ENCODE data around the gene PPFIA1.
"Not testable (repeated sequence)": the region's sequence is repeated elsewhere in the genome, so short reads cannot be mapped to it uniquely, and the experiment has no call there.

The PPFIA1 gene

DNA sequence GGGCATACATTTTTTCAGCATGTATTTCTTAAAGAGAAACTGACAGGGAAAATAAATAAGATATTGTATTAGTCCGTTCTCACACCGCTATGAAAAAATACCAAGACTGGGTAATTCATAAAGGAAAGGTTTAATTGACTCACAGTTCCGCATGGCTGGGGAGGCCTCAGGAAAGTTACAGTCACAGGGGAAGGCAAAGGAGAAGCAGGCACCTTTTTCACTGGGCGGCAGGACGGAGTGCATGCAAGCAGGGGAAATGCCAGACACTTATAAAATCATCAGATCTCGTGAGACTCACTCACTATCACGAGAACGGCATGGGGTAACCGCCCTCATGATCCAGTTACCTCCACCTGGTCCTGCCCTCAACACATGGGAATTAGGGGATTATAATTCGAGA is 44.2 kb downstream of the PPFIA1 start:
- no peak for TF ChIP-seq GATA1 (IDR thresholded peaks at IDR 0.05; ENCODE audit: low read depth, low read length)
- peak; percentile 28 for TF ChIP-seq POLR2A (IDR thresholded peaks at IDR 0.05; ENCODE audit: low read length)
- peak; percentile 24 to 37 for DNase-seq

- no peak for TF ChIP-seq POLR2A (IDR thresholded peaks at IDR 0.05; ENCODE audit: low read length)
- no peak for DNase-seq
Observed at GRCh38 chr11:70315716-70316115, 45.2 kb downstream of the PPFIA1 start.

GRCh38 chr11:70317581-70318305 is 47.3 kb downstream of the PPFIA1 start:
- TF ChIP-seq GATA1 (IDR thresholded peaks at IDR 0.05; ENCODE audit: low read depth, low read length) (no peak), POLR2A (IDR thresholded peaks at IDR 0.05; ENCODE audit: low read length) (no peak)
- no peak for DNase-seq

GRCh38 chr11:70319396-70320076 is 49.0 kb downstream of the PPFIA1 start:
- peak; percentile 58 to 76 for DNase-seq
- TF ChIP-seq GATA1 (IDR thresholded peaks at IDR 0.05; ENCODE audit: low read depth, low read length) (no peak), POLR2A (IDR thresholded peaks at IDR 0.05; ENCODE audit: low read length) (no peak)

- no peak for DNase-seq
Observed at GRCh38 chr11:70322666-70323065, 52.2 kb downstream of the PPFIA1 start.

DNA sequence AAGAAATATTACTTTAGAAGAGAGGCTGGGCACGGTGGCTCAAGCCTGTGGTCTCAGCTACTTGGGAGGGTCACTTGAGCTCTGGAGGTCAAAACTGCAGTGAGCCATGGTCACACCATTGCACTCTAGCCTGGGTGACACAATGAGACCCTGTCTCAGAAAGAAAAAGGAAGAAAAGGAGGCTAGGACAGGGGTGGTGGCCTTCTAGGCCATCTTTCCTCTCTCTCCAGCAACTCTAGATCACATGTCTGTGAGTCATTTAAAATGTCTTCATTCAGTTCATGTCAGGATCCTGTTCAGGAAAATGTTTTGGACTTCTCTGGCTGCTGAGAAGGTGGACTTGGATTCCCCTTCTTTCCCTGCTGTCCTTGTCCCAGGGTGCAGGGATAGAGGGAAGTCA is 53.3 kb downstream of the PPFIA1 start:
- DNase-seq: peak in 1 of 2 experiments; percentile 23
- no peak for TF ChIP-seq POLR2A (IDR thresholded peaks at IDR 0.05; ENCODE audit: low read length)
- no peak for TF ChIP-seq GATA1 (IDR thresholded peaks at IDR 0.05; ENCODE audit: low read depth, low read length)

More at GRCh38 chr11:70322666-70323065, 52.2 kb downstream of the PPFIA1 start:
- no peak for TF ChIP-seq GATA1 (IDR thresholded peaks at IDR 0.05; ENCODE audit: low read depth, low read length)
- TF ChIP-seq POLR2A (IDR thresholded peaks at IDR 0.05; ENCODE audit: low read length): no peak

DNA sequence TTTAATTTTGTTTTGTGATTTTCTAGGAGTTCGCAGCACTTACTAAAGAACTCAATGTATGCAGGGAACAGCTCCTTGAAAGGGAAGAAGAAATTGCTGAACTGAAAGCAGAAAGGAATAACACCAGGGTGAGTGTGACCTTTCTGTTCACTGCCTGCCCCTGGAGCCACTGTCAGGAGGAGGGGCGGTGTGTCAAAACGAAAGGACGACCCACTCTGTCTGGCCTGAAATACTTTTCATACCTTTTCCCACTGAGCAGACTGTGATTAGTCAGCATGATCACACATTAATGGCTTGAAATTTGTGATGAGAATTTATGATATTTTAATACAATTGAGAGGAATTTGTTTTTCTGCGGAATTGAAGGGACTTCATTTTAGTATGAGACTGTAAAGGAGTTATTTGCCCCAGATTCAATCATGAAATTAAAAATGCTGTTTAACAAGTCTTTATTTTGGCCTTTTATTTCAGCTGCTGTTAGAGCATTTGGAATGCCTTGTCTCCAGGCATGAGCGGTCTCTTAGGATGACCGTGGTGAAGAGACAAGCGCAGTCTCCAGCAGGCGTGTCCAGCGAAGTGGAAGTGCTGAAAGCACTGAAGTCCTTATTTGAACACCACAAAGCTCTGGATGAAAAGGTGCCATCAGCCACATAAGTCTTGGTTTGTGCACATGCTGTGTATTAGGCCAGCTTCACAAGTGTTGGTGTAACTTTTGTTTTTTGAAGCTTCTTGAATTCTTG is 54.1 kb downstream of the PPFIA1 start:
- TF ChIP-seq POLR2A (IDR thresholded peaks at IDR 0.05; ENCODE audit: low read length) (no peak), GATA1 (IDR thresholded peaks at IDR 0.05; ENCODE audit: low read depth, low read length) (no peak)
- DNase-seq: no peak

DNA sequence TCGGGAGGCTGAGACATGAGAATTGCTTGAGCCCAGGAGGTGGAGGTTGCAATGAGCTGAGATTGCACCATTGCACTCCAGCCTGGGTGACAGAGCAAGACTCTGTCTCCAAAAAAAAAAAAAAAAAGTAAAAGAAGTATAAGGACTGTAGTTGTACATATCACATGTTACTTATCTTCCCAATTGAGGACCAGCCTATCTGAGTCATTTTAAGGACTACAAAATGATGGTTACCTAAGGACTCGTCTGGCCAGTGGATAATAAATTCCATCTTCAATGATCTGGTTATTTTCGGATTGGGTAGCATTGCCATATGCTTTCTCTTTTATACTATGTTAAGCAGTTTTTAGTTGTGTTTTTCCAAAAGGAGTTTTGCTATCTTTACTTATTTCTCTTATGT is 55.3 kb downstream of the PPFIA1 start:
- no peak for DNase-seq
- TF ChIP-seq GATA1 (IDR thresholded peaks at IDR 0.05; ENCODE audit: low read depth, low read length) (no peak), POLR2A (IDR thresholded peaks at IDR 0.05; ENCODE audit: low read length) (no peak)

- no peak for DNase-seq
- no peak for TF ChIP-seq POLR2A (IDR thresholded peaks at IDR 0.05; ENCODE audit: low read length)
- no peak for TF ChIP-seq GATA1 (IDR thresholded peaks at IDR 0.05; ENCODE audit: low read depth, low read length)
Observed at GRCh38 chr11:70326365-70326811, 55.9 kb downstream of the PPFIA1 start.

DNA sequence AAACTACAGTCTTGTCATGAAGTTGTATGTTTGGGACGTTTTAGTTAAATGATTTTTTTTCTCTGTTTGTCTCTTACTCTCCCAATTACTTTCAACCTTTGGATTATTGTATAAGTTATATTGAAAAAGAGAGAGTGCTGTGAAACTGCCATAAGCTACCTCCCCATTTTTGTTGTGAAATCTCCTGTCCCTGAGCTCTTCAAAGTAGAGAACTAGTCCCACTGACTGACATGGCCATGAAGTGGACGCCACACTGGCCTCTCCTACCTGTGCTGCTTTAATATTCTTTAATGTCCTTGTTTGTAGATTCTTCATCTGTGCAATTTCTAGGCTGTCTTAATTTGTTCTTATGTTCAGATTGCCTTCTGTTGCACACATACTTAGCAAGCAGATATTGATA is 56.3 kb downstream of the PPFIA1 start:
- no peak for TF ChIP-seq GATA1 (IDR thresholded peaks at IDR 0.05; ENCODE audit: low read depth, low read length)
- no peak for TF ChIP-seq POLR2A (IDR thresholded peaks at IDR 0.05; ENCODE audit: low read length)
- DNase-seq: no peak

DNA sequence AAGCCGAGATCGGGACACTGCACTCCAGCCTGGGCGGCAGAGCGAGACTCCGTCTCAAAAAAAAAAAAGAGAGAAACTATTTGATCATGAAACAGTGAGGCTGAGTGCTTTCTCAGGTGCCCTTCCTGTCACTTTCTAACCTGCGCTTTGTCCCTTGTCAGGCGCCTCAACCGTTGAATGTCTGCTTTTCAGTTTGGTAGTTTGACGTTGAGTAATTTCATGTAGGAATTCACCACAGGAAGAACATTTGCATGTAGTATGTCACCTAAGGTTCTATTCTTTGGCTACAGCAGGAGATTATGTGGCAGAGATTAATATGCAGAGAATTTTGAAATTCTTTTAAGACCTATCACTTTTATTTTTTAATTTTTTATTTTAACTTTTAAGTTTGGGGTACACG is 57.2 kb downstream of the PPFIA1 start:
- no peak for DNase-seq
- TF ChIP-seq GATA1 (IDR thresholded peaks at IDR 0.05; ENCODE audit: low read depth, low read length) (no peak), POLR2A (IDR thresholded peaks at IDR 0.05; ENCODE audit: low read length) (no peak)

GRCh38 chr11:70328556-70328955 is 58.1 kb downstream of the PPFIA1 start:
- no peak for DNase-seq
- no peak for TF ChIP-seq POLR2A (IDR thresholded peaks at IDR 0.05; ENCODE audit: low read length)
- TF ChIP-seq GATA1 (IDR thresholded peaks at IDR 0.05; ENCODE audit: low read depth, low read length): no peak

DNA sequence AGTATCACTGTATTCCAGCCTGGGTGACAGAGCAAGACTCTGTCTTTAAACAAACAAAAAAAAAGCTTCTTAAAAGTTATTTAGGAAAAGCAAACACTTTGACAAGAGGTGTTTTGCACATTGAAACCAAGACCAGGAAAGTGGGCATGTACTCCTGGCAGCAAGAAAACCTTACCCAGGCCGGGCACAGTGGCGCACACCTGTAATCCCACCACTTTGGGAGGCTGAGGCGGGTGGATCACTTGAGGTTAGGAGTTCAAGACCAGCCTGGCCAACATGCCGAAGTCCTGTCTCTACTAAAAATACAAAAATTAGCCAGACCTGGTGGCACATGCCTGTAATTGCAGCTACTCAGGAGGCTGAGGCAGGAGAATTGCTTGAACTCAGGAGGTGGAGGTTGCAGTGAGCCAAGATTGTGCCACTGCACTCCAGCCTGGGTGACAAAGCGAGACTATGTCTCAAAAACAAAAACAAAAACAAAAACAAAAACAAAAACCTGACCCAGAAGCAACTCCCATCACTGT is 60.9 kb downstream of the PPFIA1 start:
- DNase-seq: not testable (repeated sequence)

- no peak for DNase-seq
- TF ChIP-seq GATA1 (IDR thresholded peaks at IDR 0.05; ENCODE audit: low read depth, low read length): no peak
Observed at GRCh38 chr11:70331901-70332300, 61.4 kb downstream of the PPFIA1 start.
